H9 (cell line): ENCODE results near the gene FHIP1B. TPM values are rescaled to one million over a fixed set of nuclear protein-coding genes. Genes with fewer than 3 reads are reported as not detected.

Experiments
- DNase-seq: peaks from one replicate; pipeline ENCODE4 v3.0.0-alpha.2; 2017
- H2AFZ ChIP-seq: one replicate; pipeline ENCODE4 v1.6.1; 2013; ENCODE audit warnings: mild to moderate bottlenecking, low read length, control low read depth, moderate library complexity
- H2AK5ac ChIP-seq: 2 replicates; pipeline ENCODE4 v1.6.1; 2013; ENCODE audit warnings: low read length, control low read depth, mixed read lengths; ENCODE audit not compliant: insufficient read length
- H2BK120ac ChIP-seq: one replicate; pipeline ENCODE4 v1.6.1; 2013; ENCODE audit warnings: low read depth, mild to moderate bottlenecking, low read length, control low read depth, inconsistent platforms; ENCODE audit not compliant: poor library complexity, severe bottlenecking
- H2BK12ac ChIP-seq: 2 replicates; pipeline ENCODE4 v1.6.1; 2013; ENCODE audit warnings: low read length, control low read depth, mixed read lengths, low read depth; ENCODE audit not compliant: insufficient read length
- H2BK15ac ChIP-seq: 2 replicates; pipeline ENCODE4 v1.6.1; 2013; ENCODE audit warnings: low read depth, low read length, control low read depth
- H2BK20ac ChIP-seq: one replicate; pipeline ENCODE4 v1.6.1; 2013; ENCODE audit warnings: low read depth, mild to moderate bottlenecking, low read length, control low read depth, inconsistent platforms; ENCODE audit not compliant: poor library complexity, severe bottlenecking
- H2BK5ac ChIP-seq: 2 replicates; pipeline ENCODE4 v1.6.1; 2013; ENCODE audit warnings: low read length, control low read depth, mixed read lengths; ENCODE audit not compliant: insufficient read length
- H3K14ac ChIP-seq: 2 replicates; pipeline ENCODE4 v1.6.1; 2013; ENCODE audit warnings: low read length, control low read depth; ENCODE audit not compliant: insufficient read depth
- H3K18ac ChIP-seq: 2 replicates; pipeline ENCODE4 v1.6.1; 2013; ENCODE audit warnings: low read depth, mild to moderate bottlenecking, mixed read lengths, low read length, control low read depth; ENCODE audit not compliant: insufficient read length
- H3K23ac ChIP-seq: 2 replicates; pipeline ENCODE4 v1.6.1; 2013; ENCODE audit warnings: low read length, control low read depth, mixed read lengths, low read depth; ENCODE audit not compliant: insufficient read length
- H3K23me2 ChIP-seq: 2 replicates; pipeline ENCODE4 v1.6.1; 2013; ENCODE audit warnings: low read depth, mild to moderate bottlenecking, mixed read lengths, low read length, control low read depth; ENCODE audit not compliant: insufficient read length, poor library complexity, severe bottlenecking
- H3K27ac ChIP-seq: 2 replicates; pipeline ENCODE4 v1.5.1; 2013; ENCODE audit warnings: low read length, control low read depth, mixed read lengths, low read depth; ENCODE audit not compliant: insufficient read length
- H3K27me3 ChIP-seq: 2 replicates; pipeline ENCODE4 v1.6.1; 2013; ENCODE audit warnings: low read length, control low read depth, inconsistent platforms; ENCODE audit not compliant: insufficient read depth
- H3K4ac ChIP-seq: 2 replicates; pipeline ENCODE4 v1.6.1; 2013; ENCODE audit warnings: low read depth, mild to moderate bottlenecking, control low read depth, inconsistent platforms, low read length, moderate library complexity
- H3K4me1 ChIP-seq: 2 replicates; pipeline ENCODE4 v1.6.1; 2013; ENCODE audit warnings: low read length, control low read depth, inconsistent platforms; ENCODE audit not compliant: insufficient read depth
- H3K4me2 ChIP-seq: 2 replicates; pipeline ENCODE4 v1.6.1; 2013; ENCODE audit warnings: low read length, control low read depth, mixed read lengths; ENCODE audit not compliant: insufficient read length, insufficient read depth
- H3K56ac ChIP-seq: 2 replicates; pipeline ENCODE4 v1.6.1; 2013; ENCODE audit warnings: low read depth, mild to moderate bottlenecking, mixed read lengths, low read length, control low read depth; ENCODE audit not compliant: insufficient read length
- H3K79me1 ChIP-seq: 2 replicates; pipeline ENCODE4 v1.6.1; 2013; ENCODE audit warnings: low read depth, mild to moderate bottlenecking, moderate library complexity, low read length, control low read depth, inconsistent platforms; ENCODE audit not compliant: insufficient read depth, poor library complexity, severe bottlenecking
- H3K79me2 ChIP-seq: 2 replicates; pipeline ENCODE4 v1.6.1; 2013; ENCODE audit warnings: low read length, control low read depth, inconsistent platforms; ENCODE audit not compliant: insufficient read depth
- H3K9ac ChIP-seq: 2 replicates; pipeline ENCODE4 v1.6.1; 2013; ENCODE audit warnings: low read length, control low read depth, mixed read lengths; ENCODE audit not compliant: insufficient read length; ENCODE audit errors: extremely low read depth
- H3K9me3 ChIP-seq: one replicate; pipeline ENCODE4 v1.6.1; 2013; ENCODE audit warnings: low read depth, low read length, inconsistent platforms; ENCODE audit not compliant: control insufficient read depth
- H3T11ph ChIP-seq: one replicate; pipeline ENCODE4 v1.6.1; 2013; ENCODE audit warnings: mild to moderate bottlenecking, low read length, control low read depth, inconsistent platforms
- H4K20me1 ChIP-seq: one replicate; pipeline ENCODE4 v1.6.1; 2013; ENCODE audit not compliant: control insufficient read depth, insufficient read length, insufficient read depth
- H4K5ac ChIP-seq: 2 replicates; pipeline ENCODE4 v1.6.1; 2013; ENCODE audit warnings: low read depth, mild to moderate bottlenecking, mixed read lengths, low read length, control low read depth; ENCODE audit not compliant: insufficient read length
- H4K8ac ChIP-seq: replicated peaks from 2 replicates; pipeline ENCODE4 v1.6.1; 2013; ENCODE audit warnings: low read length, control low read depth, mixed read lengths, low read depth; ENCODE audit not compliant: insufficient read length
- H4K91ac ChIP-seq: 2 replicates; pipeline ENCODE4 v1.6.1; 2013; ENCODE audit warnings: low read depth, mild to moderate bottlenecking, moderate library complexity, mixed read lengths, low read length, control low read depth; ENCODE audit not compliant: insufficient read length
- H3K27ac Mint-ChIP-seq, 3 experiments: 2 replicates in 2 of 3; 3 replicates in 1 of 3; pipeline ENCODE4 v1.8.0; 2020 to 2021; ENCODE audit warnings: mixed read lengths in 3 of 3, mild to moderate bottlenecking in 1 of 3, moderate library complexity in 1 of 3
- H3K27me3 Mint-ChIP-seq: 2 replicates; pipeline ENCODE4 v1.8.0; 2021; ENCODE audit warnings: low read depth, mild to moderate bottlenecking, moderate library complexity, mixed read lengths
- H3K36me3 Mint-ChIP-seq, 3 experiments: 2 replicates in 2 of 3; 3 replicates in 1 of 3; pipeline ENCODE4 v1.8.0; 2020 to 2021; ENCODE audit warnings: low read depth in 3 of 3, mixed read lengths in 3 of 3; ENCODE audit not compliant: insufficient read depth in 1 of 3
- H3K4me1 Mint-ChIP-seq, 2 experiments: 2 replicates each; pipeline ENCODE4 v1.8.0; 2020; ENCODE audit warnings: mixed read lengths in 2 of 2
- H3K4me3 Mint-ChIP-seq, 2 experiments: 2 replicates in 1 of 2; 3 replicates in 1 of 2; pipeline ENCODE4 v1.8.0; 2020 to 2021; ENCODE audit warnings: mild to moderate bottlenecking in 2 of 2, mixed read lengths in 2 of 2, moderate library complexity in 1 of 2
- H3K9me3 Mint-ChIP-seq, 2 experiments: 2 replicates in 1 of 2; 3 replicates in 1 of 2; pipeline ENCODE4 v1.8.0; 2020; ENCODE audit warnings: mild to moderate bottlenecking in 2 of 2, mixed read lengths in 2 of 2, moderate library complexity in 1 of 2
- CTCF ChIP-seq: fragments of 200-600 bp; sonication (generic); conservative IDR thresholded peaks from 3 replicates; pipeline ENCODE4 v1.8.0; 2021; ENCODE audit warnings: antibody characterized with exemption, mild to moderate bottlenecking
- WGBS: extraction: QIAGEN DNeasy Blood & Tissue Kit; methylation state at CpG from one replicate; pipeline ENCODE4 v1.1.7; 2013; ENCODE audit warnings: missing lambda C conversion rate, low lambda C conversion rate, mixed read lengths; ENCODE audit not compliant: insufficient read length; ENCODE audit errors: extremely low coverage; 5-methylcytosine and 5-hydroxymethylcytosine counted together
- total RNA-seq: library from RNA; stranded (reverse); gene quantifications from 2 replicates; pipeline ENCODE4 v1.2.1, GENCODE V29; 2021

FHIP1B gene
- total RNA-seq, 1 experiment from 2014 or later = 28.5 TPM

- H3K27ac Mint-ChIP-seq = no peak overlapping the region
- Histone ChIP-seq H2BK15ac (no peak overlapping the region), H3K9me3 (no peaks in the 10 kb centered on the region), H4K20me1 (no peaks in the 10 kb centered on the region), H3K27me3 (no peaks in the 10 kb centered on the region), H2BK5ac (no peak overlapping the region), H3K27ac (no peak overlapping the region), H3T11ph (no peak overlapping the region), H3K23ac (no peak overlapping the region), H2AFZ (no peak overlapping the region), H3K23me2 (no peaks in the 10 kb centered on the region), H3K4me1 (peaks cover 3% of the 10 kb centered on the region; the same call in 1 of the 2 replicates), H3K56ac (no peak overlapping the region), H3K79me2 (no peaks in the 10 kb centered on the region), H4K91ac (no peak overlapping the region), H2BK12ac (no peak overlapping the region), H3K18ac (no peak overlapping the region), H3K14ac (no peak overlapping the region), H3K4ac (no peak overlapping the region), H3K79me1 (no peaks in the 10 kb centered on the region), H2BK120ac (no peak overlapping the region), H4K5ac (no peak overlapping the region), H2AK5ac (no peak overlapping the region), H3K4me2 (no peak overlapping the region), H3K9ac (no peak overlapping the region), H4K8ac (no peak overlapping the region), H2BK20ac (no peak overlapping the region)
- no peak for TF ChIP-seq CTCF
- no peaks in the 10 kb centered on the region for H3K27me3 Mint-ChIP-seq
- no CpG with 5 or more reads among the region's 4 CpGs for WGBS
- H3K4me3 Mint-ChIP-seq = no peak overlapping the region
- H3K4me1 Mint-ChIP-seq = peaks cover 8% of the 10 kb centered on the region in 2 experiments
- H3K9me3 Mint-ChIP-seq = no peaks in the 10 kb centered on the region
- no peak for DNase-seq
- 0 out of 7 replicates have a peak, but pooled peaks cover 0 to 2% (median 0%) of the 10 kb centered on the region in 3 experiments for H3K36me3 Mint-ChIP-seq
Measured at GRCh38 chr11:6197466-6198200, 36.8 kb downstream of the FHIP1B start.
